Tibial nerve (tissue), 4 donors: ENCODE measurements around the gene RINL. TPM values are rescaled to one million over a fixed set of nuclear protein-coding genes. Genes with fewer than 3 reads are reported as not detected.
A peak's percentile ranks its signal among the peaks of the same experiment; 100 is the strongest.
"Not testable (repeated sequence)": the region's sequence is repeated elsewhere in the genome, so short reads cannot be mapped to it uniquely, and the experiment has no call there.

ENCODE experiments used
- DNase-seq, 2 donors: peaks; one replicate each; pipeline ENCODE4 v3.0.0-alpha.2; 2019; ENCODE audit warnings: low spot score in 2 of 2
- H3K27ac ChIP-seq, 4 donors: fragments of 200-600 bp; sonication (generic) in 3 of 4; one replicate each; pipeline ENCODE4 v1.5.1; 2017 to 2019; ENCODE audit warnings: mild to moderate bottlenecking in 1 of 4
- H3K27me3 ChIP-seq, 2 donors: fragments of 200-600 bp; sonication (generic) in 1 of 2; one replicate each; pipeline versions ENCODE4 v1.5.1 to v1.6.0; 2017 to 2019
- H3K36me3 ChIP-seq, 3 donors: fragments of 200-600 bp; sonication (generic); one replicate each; pipeline ENCODE4 v1.5.1; 2018 to 2019
- H3K4me1 ChIP-seq, 4 donors: fragments of 200-600 bp; sonication (generic) in 3 of 4; one replicate each; pipeline ENCODE4 v1.5.1; 2017 to 2019
- H3K4me3 ChIP-seq, 4 donors: fragments of 200-600 bp; sonication (generic) in 3 of 4; one replicate each; pipeline ENCODE4 v1.5.1; 2017 to 2019; ENCODE audit warnings: mild to moderate bottlenecking in 1 of 4, moderate library complexity in 1 of 4
- H3K9me3 ChIP-seq, 4 donors: fragments of 200-600 bp; sonication (generic) in 3 of 4; one replicate each; pipeline ENCODE4 v1.5.1; 2017 to 2019
- CTCF ChIP-seq, 5 experiments: fragments of 200-600 bp in 3 of 5; fragments of 450-650 bp in 2 of 5; sonication (generic) in 3 of 5; IDR thresholded peaks; one replicate each; pipeline ENCODE4 v1.5.1; 2016 to 2019; ENCODE audit warnings: antibody characterized with exemption in 5 of 5, mild to moderate bottlenecking in 3 of 5, moderate library complexity in 2 of 5
- EP300 ChIP-seq, 2 donors: sonication (generic); formaldehyde crosslinking; IDR thresholded peaks; one replicate each; pipeline ENCODE4 v1.6.1; 2017; ENCODE audit warnings: antibody characterized with exemption in 2 of 2, mild to moderate bottlenecking in 1 of 2
- POLR2A ChIP-seq, 2 donors: fragments of 450-650 bp; IDR thresholded peaks; one replicate each; pipeline ENCODE4 v1.6.1; 2017; ENCODE audit warnings: antibody characterized with exemption in 2 of 2, mild to moderate bottlenecking in 2 of 2, moderate library complexity in 2 of 2
- WGBS, 2 donors: methylation state at CpG; one replicate each; pipeline ENCODE4 v1.1.5; 2018; 5-methylcytosine and 5-hydroxymethylcytosine counted together
- total RNA-seq, 4 donors: library from RNA; depleted of rRNA; stranded (reverse); fragments of >200 nt; gene quantifications; one replicate each; pipeline ENCODE4 v1.1.0, GENCODE V29; 2016

The RINL gene
- total RNA-seq, 4 donors from 2014 or later, result 8.4 to 28.8 (median 11.6) TPM

GRCh38 chr19:38878575-38879399, 712 bp upstream of the RINL start:
- Histone ChIP-seq H3K27me3 (no peaks in the 10 kb centered on the region), H3K4me3 (no peak overlapping the region), H3K4me1 (peaks cover 0 to 17% (median 7%) of the 10 kb centered on the region in 4 donors), H3K9me3 (no peaks in the 10 kb centered on the region), H3K36me3 (peaks cover 0 to 56% (median 12%) of the 10 kb centered on the region in 3 donors), H3K27ac (peak overlapping the region in 3 of 4 donors; percentile 65 to 90 (median 67))
- WGBS, 2 donors, result 63% methylated on average over 9 to 16 of the region's 16 CpGs
- TF ChIP-seq CTCF (IDR thresholded peaks at IDR 0.05), result no peak
- TF ChIP-seq EP300 (IDR thresholded peaks at IDR 0.05), result no peak
- no peak for TF ChIP-seq POLR2A (IDR thresholded peaks at IDR 0.05)
- no peak for DNase-seq

GRCh38 chr19:38875656-38876395, 2.2 kb downstream of the RINL start:
- Histone ChIP-seq H3K9me3 (no peaks in the 10 kb centered on the region), H3K4me3 (no peak overlapping the region), H3K27me3 (no peaks in the 10 kb centered on the region), H3K27ac (no peak overlapping the region), H3K36me3 (peaks cover 0 to 27% (median 1%) of the 10 kb centered on the region in 3 donors), H3K4me1 (peaks cover 0 to 17% (median 7%) of the 10 kb centered on the region in 4 donors)
- no peak for TF ChIP-seq CTCF (IDR thresholded peaks at IDR 0.05)
- TF ChIP-seq EP300 (IDR thresholded peaks at IDR 0.05), result no peak
- no peak for TF ChIP-seq POLR2A (IDR thresholded peaks at IDR 0.05)
- WGBS, 2 donors, result 79 to 82% methylated on average over 6 of the region's 6 CpGs
- no peak for DNase-seq

- H3K4me1 ChIP-seq, result peaks cover 0 to 32% (median 13%) of the 10 kb centered on the region in 4 donors
- not testable (repeated sequence) for DNase-seq, H3K27me3 ChIP-seq, H3K36me3 ChIP-seq, H3K27ac ChIP-seq, H3K4me3 ChIP-seq, H3K9me3 ChIP-seq
- WGBS, 2 donors, result 90 to 96% methylated on average over 10 of the region's 10 CpGs
These were observed 4.7 kb downstream of the RINL start for GRCh38 chr19:38873400-38873799.

- Histone ChIP-seq H3K27ac (peak overlapping the region in 2 of 4 donors; percentile 62 to 73), H3K9me3 (no peaks in the 10 kb centered on the region), H3K4me3 (peak overlapping the region in 2 of 4 donors; percentile 55 to 62), H3K27me3 (no peaks in the 10 kb centered on the region), H3K4me1 (peaks cover 0 to 23% (median 9%) of the 10 kb centered on the region in 4 donors), H3K36me3 (no peaks in the 10 kb centered on the region)
- DNase-seq, result no peak
- WGBS, 2 donors, result 91 to 93% methylated on average over 18 to 19 of the region's 19 CpGs
- TF ChIP-seq POLR2A (IDR thresholded peaks at IDR 0.05) (no peak), EP300 (IDR thresholded peaks at IDR 0.05) (no peak), CTCF (IDR thresholded peaks at IDR 0.05) (no peak)
These were observed 7.5 kb downstream of the RINL start for GRCh38 chr19:38870612-38871011.

- peak overlapping the region; percentile 59 to 73 (median 60) for H3K27ac ChIP-seq
- H3K9me3 ChIP-seq, result no peaks in the 10 kb centered on the region
- no peaks in the 10 kb centered on the region for H3K27me3 ChIP-seq
- peaks cover 0 to 23% (median 9%) of the 10 kb centered on the region in 4 donors for H3K4me1 ChIP-seq
- TF ChIP-seq CTCF (IDR thresholded peaks at IDR 0.05), result peak; percentile 86 to 94 (median 87)
- peak in 1 of 2 donors; percentile 19 for TF ChIP-seq EP300 (IDR thresholded peaks at IDR 0.05)
- no peak for TF ChIP-seq POLR2A (IDR thresholded peaks at IDR 0.05)
- peak overlapping the region; percentile 42 to 62 (median 58) for H3K4me3 ChIP-seq
- DNase-seq, result peak; percentile 74 to 78
- H3K36me3 ChIP-seq, result no peaks in the 10 kb centered on the region
- 39 to 55% methylated on average over 16 to 21 of the region's 62 CpGs for WGBS, 2 donors
These were observed 8.1 kb downstream of the RINL start for GRCh38 chr19:38869836-38870607.
